K562 (cell line): ENCODE data around the gene TMEM260. TPM values are rescaled to one million over a fixed set of nuclear protein-coding genes. Genes with fewer than 3 reads are reported as not detected.
A peak's percentile ranks its signal among the peaks of the same experiment; 100 is the strongest.

Source experiments
- ARID1B ChIP-seq: fragments of 450-650 bp; IDR thresholded peaks from 2 replicates; pipeline ENCODE4 v1.6.1; 2016; ENCODE audit warnings: antibody characterized with exemption, mild to moderate bottlenecking, inconsistent platforms
- DPF2 ChIP-seq: fragments of 450-650 bp; IDR thresholded peaks from 2 replicates; pipeline ENCODE4 v1.6.1; 2016
- EGR1 ChIP-seq: fragments of 450-650 bp; conservative IDR thresholded peaks from 2 replicates; pipeline ENCODE4 v1.6.1; 2017; ENCODE audit warnings: mild to moderate bottlenecking
- NCOR1 ChIP-seq: fragments of 450-650 bp; IDR thresholded peaks from 2 replicates; pipeline ENCODE4 v1.6.1; 2016; ENCODE audit warnings: mild to moderate bottlenecking, moderate library complexity
- SMARCA4 ChIP-seq: fragments of 450-650 bp; IDR thresholded peaks from 2 replicates; pipeline ENCODE4 v1.6.1; 2016
- TAL1 ChIP-seq: fragments of 450-650 bp; IDR thresholded peaks from 2 replicates; pipeline ENCODE4 v1.6.1; 2016; ENCODE audit warnings: mild to moderate bottlenecking
- TCF3 ChIP-seq: sonication (generic); formaldehyde crosslinking; IDR thresholded peaks from 2 replicates; pipeline ENCODE4 v1.4.0; 2020; ENCODE audit warnings: mild to moderate bottlenecking, missing genetic modification reagents
- polyA plus RNA-seq, 8 experiments: library from polyadenylated mRNA; depleted of rRNA in 4 of 8; stranded (reverse) in 5 of 8; unstranded in 3 of 8; fragments of >200 nt; fragmentation: Nextera tagmentation in 2 of 8; fragmentation: Illumina TruSeq in 1 of 8; extraction: Ambion mirVana in 2 of 8; extraction: Trizol in 1 of 8; gene quantifications; 2 replicates each; pipeline versions ENCODE4 v1.2.1 to v1.2.3, GENCODE V29; 2011 to 2014; ENCODE audit warnings: inconsistent platforms in 1 of 8, missing spikeins in 1 of 8
- total RNA-seq, 7 experiments: library from RNA; depleted of rRNA in 6 of 7; stranded (reverse); fragments of >200 nt in 6 of 7; fragmentation: Illumina TruSeq in 2 of 7; extraction: Trizol in 2 of 7; gene quantifications; 2 replicates each; pipeline versions ENCODE4 v1.2.1 to v1.2.3, GENCODE V29; 2011 to 2021; ENCODE audit warnings: low replicate concordance in 1 of 7
- TF ChIP-seq, protein P1 (sequence below), 2 experiments: fragments of 450-650 bp in 1 of 2; sonication (generic) in 1 of 2; formaldehyde crosslinking in 1 of 2; IDR thresholded peaks; 2 replicates each; pipeline versions ENCODE4 v1.7.1 to v1.9.0; 2016 to 2022; ENCODE audit warnings: inconsistent platforms in 1 of 2, mild to moderate bottlenecking in 1 of 2, missing genetic modification reagents in 1 of 2

The TMEM260 gene
- total and polyA plus RNA-seq, 9 of the 15 experiments (the other 6 are each of a cell fraction or from before 2014, with no cell fraction given): 2.2 to 9.4 (median 6.0) TPM

DNA sequence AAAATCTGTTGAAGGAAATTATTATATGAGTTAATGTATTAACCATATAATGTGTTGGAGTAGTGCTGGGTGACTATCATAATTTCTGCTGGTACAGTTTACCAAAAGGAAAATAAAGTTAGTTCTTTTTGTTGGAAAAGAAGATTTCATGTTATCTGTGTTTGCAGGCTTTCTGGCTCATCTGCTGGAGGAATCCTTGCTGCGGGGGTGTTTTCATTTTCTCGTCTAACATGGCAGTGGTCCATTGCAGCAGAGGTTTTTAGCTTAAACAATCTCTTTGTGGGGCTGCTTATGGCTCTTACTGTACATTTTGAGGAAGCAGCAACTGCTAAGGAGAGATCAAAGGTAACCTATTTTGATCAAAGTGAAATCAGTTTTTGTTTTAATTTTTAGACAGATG lies 24.1 kb downstream of the TMEM260 start (continued):
- TF ChIP-seq, protein P1, sequence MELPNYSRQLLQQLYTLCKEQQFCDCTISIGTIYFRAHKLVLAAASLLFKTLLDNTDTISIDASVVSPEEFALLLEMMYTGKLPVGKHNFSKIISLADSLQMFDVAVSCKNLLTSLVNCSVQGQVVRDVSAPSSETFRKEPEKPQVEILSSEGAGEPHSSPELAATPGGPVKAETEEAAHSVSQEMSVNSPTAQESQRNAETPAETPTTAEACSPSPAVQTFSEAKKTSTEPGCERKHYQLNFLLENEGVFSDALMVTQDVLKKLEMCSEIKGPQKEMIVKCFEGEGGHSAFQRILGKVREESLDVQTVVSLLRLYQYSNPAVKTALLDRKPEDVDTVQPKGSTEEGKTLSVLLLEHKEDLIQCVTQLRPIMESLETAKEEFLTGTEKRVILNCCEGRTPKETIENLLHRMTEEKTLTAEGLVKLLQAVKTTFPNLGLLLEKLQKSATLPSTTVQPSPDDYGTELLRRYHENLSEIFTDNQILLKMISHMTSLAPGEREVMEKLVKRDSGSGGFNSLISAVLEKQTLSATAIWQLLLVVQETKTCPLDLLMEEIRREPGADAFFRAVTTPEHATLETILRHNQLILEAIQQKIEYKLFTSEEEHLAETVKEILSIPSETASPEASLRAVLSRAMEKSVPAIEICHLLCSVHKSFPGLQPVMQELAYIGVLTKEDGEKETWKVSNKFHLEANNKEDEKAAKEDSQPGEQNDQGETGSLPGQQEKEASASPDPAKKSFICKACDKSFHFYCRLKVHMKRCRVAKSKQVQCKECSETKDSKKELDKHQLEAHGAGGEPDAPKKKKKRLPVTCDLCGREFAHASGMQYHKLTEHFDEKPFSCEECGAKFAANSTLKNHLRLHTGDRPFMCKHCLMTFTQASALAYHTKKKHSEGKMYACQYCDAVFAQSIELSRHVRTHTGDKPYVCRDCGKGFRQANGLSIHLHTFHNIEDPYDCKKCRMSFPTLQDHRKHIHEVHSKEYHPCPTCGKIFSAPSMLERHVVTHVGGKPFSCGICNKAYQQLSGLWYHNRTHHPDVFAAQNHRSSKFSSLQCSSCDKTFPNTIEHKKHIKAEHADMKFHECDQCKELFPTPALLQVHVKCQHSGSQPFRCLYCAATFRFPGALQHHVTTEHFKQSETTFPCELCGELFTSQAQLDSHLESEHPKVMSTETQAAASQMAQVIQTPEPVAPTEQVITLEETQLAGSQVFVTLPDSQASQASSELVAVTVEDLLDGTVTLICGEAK (IDR thresholded peaks at IDR 0.05): 0 out of 2 replicates have a peak, but pooled peaks have one; percentile 36
- TF ChIP-seq, protein P1 (CRISPR knock-in tag; IDR thresholded peaks at IDR 0.05): no peak
- peak; percentile 67 for TF ChIP-seq TCF3 (CRISPR knock-in tag)
- TF ChIP-seq EGR1: peak; percentile 71
- TF ChIP-seq ARID1B: peak; percentile 72
- TF ChIP-seq NCOR1: 0 out of 2 replicates have a peak, but pooled peaks have one; percentile 16
- TF ChIP-seq DPF2: peak; percentile 21; the same call in 1 of the 2 replicates
- TF ChIP-seq SMARCA4: peak; percentile 67; the same call in 1 of the 2 replicates
- TF ChIP-seq TAL1: peak; percentile 65
